Measurements from ENCODE around the gene UNC5B. TPM values are rescaled to one million over a fixed set of nuclear protein-coding genes. Genes with fewer than 3 reads are reported as not detected.

The UNC5B gene
- total and polyA plus RNA-seq, 11 donors = 4.8 to 22.8 (median 10.1) TPM

DNA sequence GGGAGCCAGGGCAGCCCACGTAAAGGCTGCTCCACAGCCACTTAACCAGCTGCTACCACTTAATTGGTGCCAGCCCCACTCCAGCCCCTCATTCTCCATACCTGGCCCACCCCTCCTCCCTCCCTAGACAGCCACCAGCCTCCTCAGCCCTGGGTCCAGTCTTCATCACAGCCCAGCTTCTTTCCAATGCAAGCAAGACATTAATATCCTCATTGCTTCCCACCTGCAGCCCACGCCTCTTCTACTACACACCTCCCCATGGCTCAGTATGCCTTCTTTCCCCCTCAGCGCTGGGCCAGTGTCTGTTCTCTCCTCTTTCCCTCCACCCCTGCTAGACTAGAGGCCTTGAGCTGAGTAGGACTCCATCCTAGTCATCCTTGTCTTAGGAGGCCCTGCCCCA, 33.5 kb upstream of the UNC5B start:
- WGBS, 4 donors = 66 to 94% (median 92%) methylated on average over 3 of the region's 3 CpGs

DNA sequence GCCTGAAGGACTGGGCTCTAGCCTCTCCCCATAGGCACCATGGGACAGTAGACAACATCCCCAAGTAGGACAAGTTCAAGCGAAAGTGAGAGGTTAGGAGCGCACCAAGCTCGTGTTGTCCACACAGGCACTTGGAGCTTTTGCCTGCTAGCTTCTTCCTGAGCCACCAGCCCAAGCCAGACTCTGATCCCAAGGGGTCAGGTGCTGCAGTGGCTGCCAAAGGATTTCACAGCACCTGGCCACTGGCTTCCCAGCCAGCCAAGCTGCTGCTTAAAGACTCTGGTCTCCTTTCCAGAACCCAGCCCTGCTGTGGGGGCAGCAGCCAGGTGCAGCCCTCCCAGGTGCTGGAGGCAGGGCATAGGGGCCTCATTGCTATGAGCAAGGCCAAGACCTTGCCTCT, 33.0 kb upstream of the UNC5B start:
- H3K27ac ChIP-seq = no peak overlapping the region
- no peak for TF ChIP-seq POLR2A (IDR thresholded peaks at IDR 0.05)
- TF ChIP-seq, protein P1, sequence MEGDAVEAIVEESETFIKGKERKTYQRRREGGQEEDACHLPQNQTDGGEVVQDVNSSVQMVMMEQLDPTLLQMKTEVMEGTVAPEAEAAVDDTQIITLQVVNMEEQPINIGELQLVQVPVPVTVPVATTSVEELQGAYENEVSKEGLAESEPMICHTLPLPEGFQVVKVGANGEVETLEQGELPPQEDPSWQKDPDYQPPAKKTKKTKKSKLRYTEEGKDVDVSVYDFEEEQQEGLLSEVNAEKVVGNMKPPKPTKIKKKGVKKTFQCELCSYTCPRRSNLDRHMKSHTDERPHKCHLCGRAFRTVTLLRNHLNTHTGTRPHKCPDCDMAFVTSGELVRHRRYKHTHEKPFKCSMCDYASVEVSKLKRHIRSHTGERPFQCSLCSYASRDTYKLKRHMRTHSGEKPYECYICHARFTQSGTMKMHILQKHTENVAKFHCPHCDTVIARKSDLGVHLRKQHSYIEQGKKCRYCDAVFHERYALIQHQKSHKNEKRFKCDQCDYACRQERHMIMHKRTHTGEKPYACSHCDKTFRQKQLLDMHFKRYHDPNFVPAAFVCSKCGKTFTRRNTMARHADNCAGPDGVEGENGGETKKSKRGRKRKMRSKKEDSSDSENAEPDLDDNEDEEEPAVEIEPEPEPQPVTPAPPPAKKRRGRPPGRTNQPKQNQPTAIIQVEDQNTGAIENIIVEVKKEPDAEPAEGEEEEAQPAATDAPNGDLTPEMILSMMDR (IDR thresholded peaks at IDR 0.05) = no peak
- no peaks in the 10 kb centered on the region for H3K9me3 ChIP-seq
- intact Hi-C loops (cut with DNase I) = no loop called here
- H3K4me1 ChIP-seq = peaks cover 0 to 4% (median 0%) of the 10 kb centered on the region in 12 donors
- H3K27me3 ChIP-seq = no peaks in the 10 kb centered on the region
- no peak overlapping the region for H3K4me3 ChIP-seq
- H3K36me3 ChIP-seq = no peaks in the 10 kb centered on the region
- ATAC-seq (no peak), DNase-seq (no peak)
- WGBS, 4 donors = 89 to 96% (median 96%) methylated on average over 3 of the region's 3 CpGs

More for the DNA sequence above, 33.5 kb upstream of the UNC5B start:
- Histone ChIP-seq H3K9me3 (no peaks in the 10 kb centered on the region), H3K36me3 (no peaks in the 10 kb centered on the region), H3K4me3 (no peak overlapping the region), H3K4me1 (no peaks in the 10 kb centered on the region), H3K27me3 (no peaks in the 10 kb centered on the region), H3K27ac (no peak overlapping the region)
- no peak for ATAC-seq
- TF ChIP-seq, protein P1 (IDR thresholded peaks at IDR 0.05) = no peak
- TF ChIP-seq POLR2A (IDR thresholded peaks at IDR 0.05) = no peak
- intact Hi-C loops (cut with DNase I) = no loop called here
- DNase-seq = no peak

DNA sequence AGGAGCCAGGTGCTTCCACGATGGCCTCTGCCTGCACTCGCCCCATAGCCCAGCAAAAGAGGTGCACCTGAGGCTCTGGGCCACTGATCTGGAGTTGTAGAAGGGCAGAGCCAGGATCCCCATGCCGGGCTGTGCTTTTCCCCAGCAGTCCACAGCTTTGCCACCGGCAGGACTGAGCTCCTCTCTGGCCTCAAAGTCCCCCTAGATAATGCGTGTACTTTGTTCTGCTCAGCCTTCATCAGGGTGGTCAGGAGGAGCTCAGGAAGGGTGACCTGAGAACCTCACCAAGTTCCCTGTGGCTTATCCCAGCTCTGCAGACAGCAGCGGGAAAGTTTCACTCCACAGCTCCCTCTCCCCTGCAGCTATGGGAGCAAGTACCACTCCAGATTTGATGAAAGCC, 27.9 kb upstream of the UNC5B start:
- WGBS, 4 donors = 62 to 72% (median 63%) methylated on average over 5 to 6 of the region's 6 CpGs
- Histone ChIP-seq H3K4me3 (no peak overlapping the region), H3K9me3 (no peaks in the 10 kb centered on the region), H3K27me3 (no peaks in the 10 kb centered on the region), H3K4me1 (peaks cover 0 to 23% (median 9%) of the 10 kb centered on the region in 12 donors), H3K36me3 (no peaks in the 10 kb centered on the region), H3K27ac (no peak overlapping the region)
- TF ChIP-seq, protein P1 (IDR thresholded peaks at IDR 0.05) = no peak
- TF ChIP-seq POLR2A (IDR thresholded peaks at IDR 0.05) = no peak
- no peak for ATAC-seq
- DNase-seq = no peak
- intact Hi-C loops (cut with DNase I) = loop anchor here in 2 of 10 donors (10.0 kb wide), 1 partner anchor 110 kb away; no protein-coding TSS in a partner anchor

DNA sequence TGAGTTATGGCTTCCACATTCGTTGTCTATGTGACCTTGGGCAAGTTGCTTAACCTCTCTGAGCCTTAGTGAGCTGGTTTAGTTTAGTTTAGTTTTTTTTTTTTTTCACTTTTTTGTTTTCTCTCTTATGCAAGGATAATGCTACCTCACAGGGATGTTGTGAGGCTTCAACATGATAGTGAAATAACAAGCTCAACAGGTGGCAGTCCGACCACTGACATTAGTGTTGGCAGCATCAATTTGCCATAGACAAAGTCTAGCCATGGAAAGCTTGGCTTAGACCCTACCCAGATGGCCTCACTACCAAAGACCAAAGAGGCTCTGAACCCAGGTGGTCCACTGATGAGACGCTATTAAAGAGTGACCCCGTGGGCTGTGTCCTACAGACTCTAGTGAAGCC, 27.2 kb upstream of the UNC5B start:
- Histone ChIP-seq H3K4me3 (no peak overlapping the region), H3K9me3 (no peaks in the 10 kb centered on the region), H3K27me3 (peaks cover 0 to 4% (median 0%) of the 10 kb centered on the region in 9 donors), H3K4me1 (peaks cover 0 to 23% (median 9%) of the 10 kb centered on the region in 12 donors), H3K27ac (no peak overlapping the region), H3K36me3 (no peaks in the 10 kb centered on the region)
- 88 to 91% (median 88%) methylated on average over 3 to 4 of the region's 4 CpGs for WGBS, 4 donors
- intact Hi-C loops (cut with DNase I) = loop anchor here in 2 of 10 donors (10.0 kb wide), 1 partner anchor 110 kb away; no protein-coding TSS in a partner anchor
- TF ChIP-seq, protein P1 (IDR thresholded peaks at IDR 0.05) = no peak
- TF ChIP-seq POLR2A (IDR thresholded peaks at IDR 0.05) = no peak
- ATAC-seq = no peak
- DNase-seq = no peak
